GM12878 (cell line): Measurements from ENCODE around the gene MORC1. TPM values are rescaled to one million over a fixed set of nuclear protein-coding genes. Genes with fewer than 3 reads are reported as not detected.

ENCODE experiments used
- ATAC-seq: fragments of 200-7000 bp; cut with Tn5 transposase; 3 replicates; pipeline ENCODE4 v1.9.1; 2020; ENCODE audit warnings: mild to moderate bottlenecking, moderate library complexity
- BruUV-seq: library from RNA; stranded (reverse); fragments of 400-500 nt; replicated peaks from 2 replicates; lab custom pipeline; 2021; lab: Mats Ljungman, UMichigan
- CTCF ChIA-PET: fragments of 300-600 bp; sonication (Branson Sonifier 250); formaldehyde crosslinking; extraction: SDS; loops from one replicate; lab custom pipeline; 2021; ENCODE audit warnings: inconsistent platforms; lab: Yijun Ruan, JAX
- POLR2A ChIA-PET: fragments of 350-600 bp; formaldehyde crosslinking; extraction: SDS; loops from one replicate; lab custom pipeline; 2021; ENCODE audit warnings: inconsistent platforms; lab: Charles Lee
- RAD21 ChIA-PET: fragments of 300-600 bp; sonication (Branson Sonifier 250); formaldehyde crosslinking; loops from one replicate; lab custom pipeline; 2023; ENCODE audit warnings: antibody characterized with exemption; ENCODE audit not compliant: unreplicated experiment; lab: Charles Lee
- SMC1A ChIA-PET: fragments of 300-600 bp; sonication (Branson Sonifier 250); formaldehyde crosslinking; loops from one replicate; lab custom pipeline; 2023; ENCODE audit not compliant: unreplicated experiment, uncharacterized antibody; lab: Charles Lee
- DNase-seq: peaks from one replicate; pipeline ENCODE4 v3.0.0-alpha.2; 2011; ENCODE audit warnings: low read depth, low spot score
- FAIRE-seq: peaks from 3 replicates; lab custom pipeline; 2011; peaks lifted over from hg19 to GRCh38; lab: Jason Lieb, UNC
- H2AFZ ChIP-seq: 2 replicates; pipeline ENCODE4 v1.6.0; 2011; ENCODE audit warnings: low read depth, low read length, control low read depth; ENCODE audit not compliant: control insufficient read depth
- H3K27ac ChIP-seq: 2 replicates; pipeline ENCODE4 v1.5.1; 2011; ENCODE audit warnings: control low read depth; ENCODE audit not compliant: control insufficient read depth, insufficient read depth
- H3K27me3 ChIP-seq, 2 experiments: replicated peaks in 1 of 2; 2 replicates each; pipeline versions ENCODE4 v1.6.0 to v1.6.1; 2011; ENCODE audit warnings: low read length in 1 of 2; ENCODE audit not compliant: control insufficient read depth in 2 of 2, insufficient read depth in 2 of 2
- H3K36me3 ChIP-seq, 2 experiments: 2 replicates each; pipeline ENCODE4 v1.5.1; 2011; ENCODE audit warnings: low read length in 1 of 2; ENCODE audit not compliant: control insufficient read depth in 2 of 2, insufficient read depth in 2 of 2
- H3K4me1 ChIP-seq: 2 replicates; pipeline ENCODE4 v1.6.1; 2011; ENCODE audit warnings: mild to moderate bottlenecking, low read length, moderate library complexity, mixed read lengths; ENCODE audit not compliant: control insufficient read depth, insufficient read depth
- H3K4me2 ChIP-seq: 2 replicates; pipeline ENCODE4 v1.6.0; 2011; ENCODE audit warnings: control low read depth; ENCODE audit not compliant: control insufficient read depth, insufficient read depth
- H3K4me3 ChIP-seq: fragments of 200-600 bp; sonication (generic); 2 replicates; pipeline ENCODE4 v1.5.1; 2016
- H3K79me2 ChIP-seq: 2 replicates; pipeline ENCODE4 v1.6.0; 2011; ENCODE audit warnings: low read length; ENCODE audit not compliant: control insufficient read depth, insufficient read depth
- H3K9ac ChIP-seq: 2 replicates; pipeline ENCODE4 v1.8.0; 2011; ENCODE audit warnings: low read length, control low read depth, mixed read lengths; ENCODE audit not compliant: control insufficient read depth, insufficient read depth
- H3K9me3 ChIP-seq: replicated peaks from 3 replicates; pipeline ENCODE4 v1.5.1; 2011; ENCODE audit warnings: mild to moderate bottlenecking, low read length; ENCODE audit not compliant: control insufficient read depth, insufficient read depth
- H4K20me1 ChIP-seq: 2 replicates; pipeline ENCODE4 v1.6.0; 2011; ENCODE audit not compliant: control insufficient read depth, insufficient read depth
- ASH2L ChIP-seq: fragments of 300-600, 200-600 bp; sonication (generic); IDR thresholded peaks from 2 replicates; pipeline ENCODE4 v1.6.1; 2017; ENCODE audit warnings: low read depth, mild to moderate bottlenecking, borderline replicate concordance
- ATF7 ChIP-seq: fragments of 450-650 bp; IDR thresholded peaks from 2 replicates; pipeline ENCODE4 v1.6.1; 2016; ENCODE audit warnings: low read depth, mild to moderate bottlenecking
- CBX3 ChIP-seq: fragments of 200-600 bp; sonication (generic); IDR thresholded peaks from 2 replicates; pipeline ENCODE4 v1.6.1; 2016; ENCODE audit warnings: low read depth, borderline replicate concordance
- CBX5 ChIP-seq: sonication (generic); IDR thresholded peaks from 2 replicates; pipeline ENCODE4 v1.6.1; 2016; ENCODE audit warnings: low read depth, moderate library complexity, mild to moderate bottlenecking, inconsistent platforms
- CHD2 ChIP-seq: IDR thresholded peaks from 2 replicates; pipeline ENCODE4 v1.6.1; 2011; ENCODE audit warnings: low read depth, low read length, improper control_type of control experiment, borderline replicate concordance
- CREM ChIP-seq: IDR thresholded peaks from 2 replicates; pipeline ENCODE4 v1.6.1; 2014; ENCODE audit warnings: antibody characterized with exemption, low read depth
- E2F4 ChIP-seq: IDR thresholded peaks from 2 replicates; pipeline ENCODE4 v1.6.1; 2012; ENCODE audit warnings: low read depth, low read length, improper control_type of control experiment
- EGR1 ChIP-seq, 2 experiments: IDR thresholded peaks; 1 replicate in 1 of 2; 2 replicates in 1 of 2; pipeline ENCODE4 v1.6.1; 2011 to 2012; ENCODE audit warnings: low read depth in 2 of 2, low read length in 2 of 2, borderline replicate concordance in 1 of 2, mild to moderate bottlenecking in 1 of 2, moderate library complexity in 1 of 2
- EP300 ChIP-seq, 2 experiments: fragments of 150-350 bp in 1 of 2; IDR thresholded peaks; 2 replicates each; pipeline ENCODE4 v1.6.1; 2011 to 2012; ENCODE audit warnings: low read depth in 2 of 2, low read length in 2 of 2, borderline replicate concordance in 1 of 2, improper control_type of control experiment in 1 of 2, inconsistent platforms in 1 of 2; ENCODE audit not compliant: control insufficient read depth in 1 of 2
- LARP7 ChIP-seq: fragments of 450-650 bp; IDR thresholded peaks from 2 replicates; pipeline ENCODE4 v1.6.1; 2017; ENCODE audit warnings: mild to moderate bottlenecking
- NFXL1 ChIP-seq: fragments of 450-650 bp; IDR thresholded peaks from 2 replicates; pipeline ENCODE4 v1.6.1; 2017; ENCODE audit warnings: antibody characterized with exemption, mild to moderate bottlenecking, borderline replicate concordance
- POLR2AphosphoS2 ChIP-seq: IDR thresholded peaks from 2 replicates; pipeline ENCODE4 v1.6.1; 2011; ENCODE audit warnings: low read depth, mild to moderate bottlenecking, low read length, improper control_type of control experiment, moderate library complexity
- RAD21 ChIP-seq: IDR thresholded peaks from 2 replicates; pipeline ENCODE4 v1.6.1; 2011; ENCODE audit warnings: mild to moderate bottlenecking, low read depth, low read length, moderate library complexity; ENCODE audit not compliant: insufficient read depth
- SIX5 ChIP-seq: IDR thresholded peaks from 2 replicates; pipeline ENCODE4 v1.6.1; 2011; ENCODE audit warnings: mild to moderate bottlenecking, low read depth, low read length, moderate library complexity; ENCODE audit not compliant: severe bottlenecking
- SPI1 ChIP-seq: IDR thresholded peaks from 2 replicates; pipeline ENCODE4 v1.6.1; 2011; ENCODE audit warnings: low read depth, mild to moderate bottlenecking, low read length, moderate library complexity, borderline replicate concordance; ENCODE audit not compliant: insufficient read depth
- TAF1 ChIP-seq: IDR thresholded peaks from 2 replicates; pipeline ENCODE4 v1.6.1; 2011; ENCODE audit warnings: mild to moderate bottlenecking, low read depth, low read length, borderline replicate concordance
- ZBTB33 ChIP-seq: fragments of 450-650 bp; IDR thresholded peaks from 2 replicates; pipeline ENCODE4 v1.6.1; 2017; ENCODE audit warnings: mild to moderate bottlenecking
- WGBS: methylation state at CpG from one replicate; pipeline ENCODE4 v1.1.6; 2016; ENCODE audit warnings: low lambda C conversion rate; ENCODE audit not compliant: insufficient replicate concordance, insufficient coverage; ENCODE audit errors: missing lambda C conversion rate; 5-methylcytosine and 5-hydroxymethylcytosine counted together
- in situ Hi-C: fragments of 300-500 bp; cut with MboI; formaldehyde crosslinking; loops from 9 replicates; pipeline ENCODE4 v1.14.3; 2018; ENCODE audit warnings: mixed read lengths
- intact Hi-C: fragments of 100-400 bp; cut with micrococcal nuclease; formaldehyde crosslinking; loops from one replicate; pipeline ENCODE4 v1.14.2; 2022; ENCODE audit not compliant: unreplicated experiment
- polyA plus RNA-seq, 11 experiments: library from polyadenylated mRNA; depleted of rRNA in 4 of 11; unstranded in 6 of 11; stranded (reverse) in 5 of 11; fragments of >200 nt; fragmentation: Nextera tagmentation in 4 of 11; fragmentation: Illumina TruSeq in 1 of 11; extraction: Ambion mirVana in 4 of 11; extraction: Trizol in 1 of 11; gene quantifications; 1 replicate in 1 of 11; 2 replicates in 10 of 11; pipeline versions ENCODE4 v1.2.1 to v1.2.3, GENCODE V29; 2011 to 2016; ENCODE audit warnings: inconsistent platforms in 2 of 11, missing spikeins in 2 of 11, low read depth in 1 of 11
- total RNA-seq, 4 experiments: library from RNA; depleted of rRNA in 3 of 4; stranded (reverse); fragments of >200 nt in 3 of 4; fragmentation: Illumina TruSeq in 1 of 4; extraction: Trizol in 1 of 4; gene quantifications; 2 replicates each; pipeline versions ENCODE4 v1.2.1 to v1.2.3, GENCODE V29; 2013 to 2021
- TF ChIP-seq, protein P1 (sequence below): IDR thresholded peaks from 2 replicates; pipeline ENCODE4 v1.6.1; 2011; ENCODE audit warnings: borderline replicate concordance, low read depth, mild to moderate bottlenecking, moderate library complexity, low read length; ENCODE audit not compliant: insufficient read depth, poor library complexity, severe bottlenecking

MORC1 gene
- total and polyA plus RNA-seq, 10 of the 15 experiments (the other 5 are each of a cell fraction or from before 2014, with no cell fraction given) = 0.18 TPM; not detected in 9

- TF ChIP-seq ZBTB33 (no peak), EGR1 (IDR thresholded peaks at IDR 0.05; ENCODE audit: borderline replicate concordance in 1 of 2, low read depth in 2 of 2, low read length in 2 of 2) (no peak), CHD2 (no peak), E2F4 (no peak), CBX3 (no peak), SIX5 (no peak)
Observed at GRCh38 chr3:108973019-108973418, 144.9 kb downstream of the MORC1 start (continued).

- CTCF ChIA-PET = interaction anchor here (1.5 kb wide), 1 partner anchor 8 kb away, joined by 3 read pairs; no protein-coding TSS in a partner anchor
- no peak for ATAC-seq
- no peak for DNase-seq
- Histone ChIP-seq H3K9ac (no peak overlapping the region), H3K27me3 (peaks cover 0 to 1% of the 10 kb centered on the region in 2 experiments; a peak in 1 of 4 replicates), H3K4me1 (no peaks in the 10 kb centered on the region), H3K9me3 (no peaks in the 10 kb centered on the region), H3K36me3 (no peaks in the 10 kb centered on the region), H4K20me1 (no peaks in the 10 kb centered on the region), H3K4me2 (no peak overlapping the region), H3K79me2 (no peaks in the 10 kb centered on the region), H3K4me3 (no peak overlapping the region), H2AFZ (no peak overlapping the region), H3K27ac (no peak overlapping the region)
- no TSS peak for BruUV-seq
- intact Hi-C loops = no loop called here
- SMC1A ChIA-PET = no interaction called here
- POLR2A ChIA-PET = no interaction called here
- in situ Hi-C loops = no loop called here
- RAD21 ChIA-PET = no interaction called here
- WGBS = 25% methylated on average over 3 of the region's 3 CpGs
- FAIRE-seq = no peak
- TF ChIP-seq, protein P1, sequence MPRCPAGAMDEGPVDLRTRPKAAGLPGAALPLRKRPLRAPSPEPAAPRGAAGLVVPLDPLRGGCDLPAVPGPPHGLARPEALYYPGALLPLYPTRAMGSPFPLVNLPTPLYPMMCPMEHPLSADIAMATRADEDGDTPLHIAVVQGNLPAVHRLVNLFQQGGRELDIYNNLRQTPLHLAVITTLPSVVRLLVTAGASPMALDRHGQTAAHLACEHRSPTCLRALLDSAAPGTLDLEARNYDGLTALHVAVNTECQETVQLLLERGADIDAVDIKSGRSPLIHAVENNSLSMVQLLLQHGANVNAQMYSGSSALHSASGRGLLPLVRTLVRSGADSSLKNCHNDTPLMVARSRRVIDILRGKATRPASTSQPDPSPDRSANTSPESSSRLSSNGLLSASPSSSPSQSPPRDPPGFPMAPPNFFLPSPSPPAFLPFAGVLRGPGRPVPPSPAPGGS = no peak
- TF ChIP-seq ASH2L (no peak), LARP7 (no peak), NFXL1 (no peak), POLR2AphosphoS2 (no peak), TAF1 (no peak), CREM (no peak), RAD21 (no peak), EP300 (IDR thresholded peaks at IDR 0.05; ENCODE audit: borderline replicate concordance in 1 of 2, control insufficient read depth in 1 of 2, low read depth in 2 of 2, low read length in 2 of 2) (no peak), SPI1 (no peak), ATF7 (no peak), CBX5 (no peak)
Observed at GRCh38 chr3:108972482-108972881, 145.5 kb downstream of the MORC1 start.
